Measurements from ENCODE around the gene ZBTB32. TPM values are rescaled to one million over a fixed set of nuclear protein-coding genes. Genes with fewer than 3 reads are reported as not detected.

ZBTB32 gene
- total and polyA plus RNA-seq, 12 donors: 0.03 to 0.12 TPM; not detected in 10

DNA sequence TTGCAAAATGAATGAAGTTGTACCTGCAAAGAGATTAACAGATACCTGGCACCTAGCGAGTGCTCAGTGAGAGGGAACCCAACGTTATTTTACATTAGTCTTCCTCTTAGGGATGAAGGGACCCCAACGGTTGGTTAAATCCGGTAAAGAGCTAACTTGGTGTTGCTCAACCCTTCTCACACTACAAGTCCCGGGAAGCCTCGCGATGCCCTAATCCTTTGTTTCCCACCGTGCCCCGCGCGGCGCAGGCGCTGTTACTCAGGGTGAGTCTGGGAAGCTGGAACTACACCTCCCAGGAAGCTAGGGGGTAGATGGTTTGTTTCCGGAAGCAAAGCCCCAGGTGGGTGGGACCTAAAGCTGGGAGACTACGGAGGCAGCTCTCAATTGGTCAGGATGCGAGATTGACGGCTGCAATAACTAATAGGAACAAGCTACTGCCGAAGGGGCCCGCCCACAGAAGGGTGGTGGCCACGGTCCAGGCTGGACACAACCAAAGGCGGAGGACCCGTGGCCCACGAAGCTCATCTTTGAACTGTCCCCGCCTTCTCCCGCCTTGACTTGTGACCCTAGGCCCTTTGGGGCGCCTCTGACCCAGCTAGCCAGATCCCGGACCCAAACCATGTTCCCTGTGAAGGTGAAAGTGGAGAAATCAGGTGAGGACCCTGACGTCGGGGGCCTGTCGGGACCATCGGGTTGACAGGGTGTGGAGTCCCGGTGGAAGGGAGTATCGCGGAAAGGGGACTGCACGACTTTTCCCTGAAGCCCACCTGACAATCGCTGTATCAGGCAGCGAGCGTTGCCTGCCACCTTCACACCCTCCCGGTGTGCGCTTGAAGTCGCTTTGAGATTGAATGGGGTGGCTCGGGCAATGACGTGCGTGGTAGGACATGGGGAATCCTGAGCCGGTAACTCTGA is 44.0 kb downstream of the ZBTB32 start, which contains the start of gene LIN37:
TSS of gene LIN37 (plus strand) at position 471 of the 915 bp plus-strand sequence. CDS start at position 620, 149 bp downstream.
- H3K36me3 ChIP-seq: peaks cover 0 to 29% (median 7%) of the 10 kb centered on the region in 9 donors
- peak within 1 kb of the TSS; percentile 67 to 97 (median 88) for H3K4me3 ChIP-seq
- peaks cover 7 to 63% (median 44%) of the 10 kb centered on the region in 9 donors for H3K4me1 ChIP-seq
- TF ChIP-seq, protein P1, sequence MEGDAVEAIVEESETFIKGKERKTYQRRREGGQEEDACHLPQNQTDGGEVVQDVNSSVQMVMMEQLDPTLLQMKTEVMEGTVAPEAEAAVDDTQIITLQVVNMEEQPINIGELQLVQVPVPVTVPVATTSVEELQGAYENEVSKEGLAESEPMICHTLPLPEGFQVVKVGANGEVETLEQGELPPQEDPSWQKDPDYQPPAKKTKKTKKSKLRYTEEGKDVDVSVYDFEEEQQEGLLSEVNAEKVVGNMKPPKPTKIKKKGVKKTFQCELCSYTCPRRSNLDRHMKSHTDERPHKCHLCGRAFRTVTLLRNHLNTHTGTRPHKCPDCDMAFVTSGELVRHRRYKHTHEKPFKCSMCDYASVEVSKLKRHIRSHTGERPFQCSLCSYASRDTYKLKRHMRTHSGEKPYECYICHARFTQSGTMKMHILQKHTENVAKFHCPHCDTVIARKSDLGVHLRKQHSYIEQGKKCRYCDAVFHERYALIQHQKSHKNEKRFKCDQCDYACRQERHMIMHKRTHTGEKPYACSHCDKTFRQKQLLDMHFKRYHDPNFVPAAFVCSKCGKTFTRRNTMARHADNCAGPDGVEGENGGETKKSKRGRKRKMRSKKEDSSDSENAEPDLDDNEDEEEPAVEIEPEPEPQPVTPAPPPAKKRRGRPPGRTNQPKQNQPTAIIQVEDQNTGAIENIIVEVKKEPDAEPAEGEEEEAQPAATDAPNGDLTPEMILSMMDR (IDR thresholded peaks at IDR 0.05): peak in 6 of 9 donors; percentile 5 to 38 (median 21)
- no peaks in the 10 kb centered on the region for H3K27me3 ChIP-seq
- DNase-seq (peak; percentile 98 to 99), ATAC-seq (peak; percentile 79 to 90 (median 87))
- H3K9me3 ChIP-seq: no peaks in the 10 kb centered on the region
- intact Hi-C loops (cut with DNase I): loop anchor here in 4 of 10 donors (1.0 to 10.0 kb wide), 4 partner anchors 9 to 186 kb away; partner anchors contain the start of genes LRFN3 (in 2 of the 4) and HSPB6 (in 1 of the 4)
- WGBS, 2 donors: 0 to 1% methylated on average over 45 of the region's 45 CpGs
- peak within 1 kb of the TSS; percentile 54 to 93 (median 84) for H3K27ac ChIP-seq

DNA sequence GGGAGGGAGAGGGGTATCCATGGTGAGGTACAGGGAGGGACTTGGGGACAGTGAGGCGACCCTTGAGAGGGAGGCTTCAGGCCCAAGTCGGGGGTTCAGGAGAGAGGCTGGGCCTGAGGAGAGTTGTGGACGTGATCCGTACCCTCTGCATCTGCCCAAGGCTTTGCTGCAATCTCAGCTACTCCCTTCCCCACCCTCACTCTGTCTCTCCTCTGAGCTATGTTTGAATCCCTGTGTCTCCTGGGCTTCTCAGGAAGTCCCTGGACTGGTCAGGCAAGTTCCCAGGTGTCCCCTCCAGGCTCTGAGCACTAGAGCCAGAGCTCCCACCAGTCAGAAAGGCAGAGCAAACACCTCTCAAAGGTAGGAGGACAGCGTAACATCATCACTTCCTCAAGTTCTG is 45.8 kb downstream of the ZBTB32 start:
- intact Hi-C loops (cut with DNase I): loop anchor here in 1 of 10 donors (5.0 kb wide), 1 partner anchor 33 kb away; the partner anchor contains the start of gene KMT2B
- H3K36me3 ChIP-seq: peaks cover 0 to 35% (median 18%) of the 10 kb centered on the region in 9 donors
- no peak overlapping the region for H3K4me3 ChIP-seq
- 91 to 95% methylated on average over 5 of the region's 5 CpGs for WGBS, 2 donors
- TF ChIP-seq, protein P1 (IDR thresholded peaks at IDR 0.05): no peak
- no peak overlapping the region for H3K27ac ChIP-seq
- ATAC-seq (no peak), DNase-seq (no peak)
- no peaks in the 10 kb centered on the region for H3K9me3 ChIP-seq
- H3K4me1 ChIP-seq: peaks cover 7 to 60% (median 37%) of the 10 kb centered on the region in 9 donors
- H3K27me3 ChIP-seq: peaks cover 0 to under 1% (median 0%) of the 10 kb centered on the region in 7 donors

DNA sequence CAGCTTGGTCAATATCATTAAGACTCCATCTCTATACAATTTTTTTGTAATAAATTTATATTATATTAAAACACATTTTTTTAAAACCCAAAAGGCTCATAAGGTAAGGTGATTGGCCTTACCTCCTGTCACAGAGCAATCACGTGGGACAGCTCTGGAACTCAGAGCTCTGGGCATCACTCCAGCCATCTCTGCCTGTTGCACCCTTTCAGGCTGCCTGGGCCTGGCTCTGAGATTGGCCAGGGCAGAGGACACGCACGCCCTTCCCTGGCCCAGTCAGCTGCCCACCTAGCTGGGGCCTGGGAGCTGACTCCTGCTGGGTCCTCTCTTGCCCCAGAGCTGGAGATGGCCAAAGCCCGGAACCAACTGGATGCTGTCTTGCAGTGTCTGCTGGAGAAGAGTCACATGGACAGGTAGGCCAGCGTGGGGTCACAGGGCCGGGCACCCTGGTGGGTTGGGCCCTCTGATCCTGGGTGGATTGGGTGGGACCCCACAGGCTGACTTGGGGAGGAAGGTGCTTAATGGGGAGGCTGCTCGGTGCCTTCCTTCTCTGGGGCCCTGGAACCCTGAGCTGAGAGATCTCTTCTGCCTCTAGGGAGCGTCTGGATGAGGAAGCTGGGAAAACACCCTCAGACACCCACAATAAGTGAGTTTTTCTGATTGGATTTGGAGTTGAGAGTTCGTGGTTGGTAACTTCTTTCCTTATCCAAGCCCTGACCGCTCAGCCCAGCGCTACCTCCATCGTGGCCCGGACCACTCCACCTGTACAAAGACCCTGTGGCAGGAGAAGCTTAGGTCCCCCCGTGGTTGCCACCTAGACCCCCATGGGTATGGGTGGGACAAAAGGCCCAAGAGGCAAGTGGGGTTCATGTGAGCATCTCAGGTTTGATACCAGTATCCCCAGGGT is 47.7 kb downstream of the ZBTB32 start:
- no peaks in the 10 kb centered on the region for H3K9me3 ChIP-seq
- no peak for DNase-seq
- peaks cover 0 to 15% (median 0%) of the 10 kb centered on the region in 7 donors for H3K27me3 ChIP-seq
- H3K4me3 ChIP-seq: no peak overlapping the region
- WGBS, 2 donors: 86 to 87% methylated on average over 14 of the region's 14 CpGs
- peaks cover 11 to 66% (median 41%) of the 10 kb centered on the region in 9 donors for H3K4me1 ChIP-seq
- H3K36me3 ChIP-seq: peaks cover 0 to 32% (median 18%) of the 10 kb centered on the region in 9 donors
- TF ChIP-seq, protein P1 (IDR thresholded peaks at IDR 0.05): no peak
- ATAC-seq: peak in 1 of 8 donors; percentile 5
- intact Hi-C loops (cut with DNase I): loop anchor here in 1 of 10 donors (5.0 kb wide), 1 partner anchor 35 kb away; the partner anchor contains the start of gene KMT2B
- peak overlapping the region in 4 of 10 donors; percentile 24 to 99 (median 30) for H3K27ac ChIP-seq
